Body of pancreas (tissue), 4 donors: ENCODE results near the gene CFAP410.

Experiments
- CTCF ChIP-seq, 7 experiments: fragments of 450-650 bp in 4 of 7; fragments of 200-600 bp in 3 of 7; sonication (generic) in 3 of 7; IDR thresholded peaks; one replicate each; pipeline ENCODE4 v1.5.1; 2016 to 2019; ENCODE audit warnings: antibody characterized with exemption in 7 of 7
- POLR2A ChIP-seq, 3 donors: fragments of 450-650 bp; IDR thresholded peaks; one replicate each; pipeline ENCODE4 v1.6.1; 2016; ENCODE audit warnings: antibody characterized with exemption in 3 of 3, mild to moderate bottlenecking in 2 of 3

GRCh38 chr21:44296103-44296519, 43.1 kb downstream of the CFAP410 start:
- TF ChIP-seq CTCF (IDR thresholded peaks at IDR 0.05), result no peak
- no peak for TF ChIP-seq POLR2A (IDR thresholded peaks at IDR 0.05)
